ENCODE results near the gene HSPB7. TPM values are rescaled to one million over a fixed set of nuclear protein-coding genes. Genes with fewer than 3 reads are reported as not detected.

HSPB7 gene
- total and polyA plus RNA-seq, 2 of the 8 experiments (the other 6 are each of a cell fraction or from before 2014, with no cell fraction given) = not detected

DNA sequence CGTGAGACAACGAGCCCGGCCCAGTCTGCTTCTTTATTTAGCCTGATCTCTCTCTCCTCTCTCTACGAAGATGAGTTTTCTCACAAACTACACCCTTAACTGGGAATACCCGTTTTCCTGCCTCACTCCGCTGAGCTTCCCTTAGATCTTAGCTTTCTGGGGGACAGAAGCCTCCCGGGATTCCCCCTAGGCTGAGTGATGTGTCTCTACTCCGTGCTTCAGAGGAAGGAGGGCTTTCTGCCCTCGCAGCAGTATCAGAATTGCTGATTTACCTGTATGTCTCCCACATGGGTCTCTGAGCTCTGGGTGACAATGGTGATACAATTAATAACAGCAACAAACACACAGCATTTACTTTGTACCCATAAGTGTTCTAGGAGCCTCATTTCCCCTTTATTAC is 43.0 kb downstream of the HSPB7 start:
- Histone ChIP-seq H3K4me3 (ENCODE audit: extremely low read depth in 1 of 4, insufficient read depth in 2 of 4, low read depth in 3 of 4, low read length in 4 of 4) (peak overlapping the region; percentile 70 to 87 (median 80)), H3K4me2 (ENCODE audit: insufficient read depth in 1 of 2, low read depth in 2 of 2, low read length in 2 of 2) (peak overlapping the region; percentile 69 to 84), H3K36me3 (ENCODE audit: control insufficient read depth in 2 of 4, insufficient read depth in 4 of 4, low read length in 3 of 4) (peaks cover 0 to 4% (median 3%) of the 10 kb centered on the region in 4 experiments; a peak in 4 of 8 replicates), H3K14ac (ENCODE audit: insufficient read length) (no peak overlapping the region), H4K91ac (replicated peaks; ENCODE audit: insufficient read length, low read length) (no peak overlapping the region), H2BK12ac (ENCODE audit: low read depth, low read length) (no peak overlapping the region), H3K9ac (replicated peaks in 1 of 4; ENCODE audit: extremely low read depth in 1 of 4, low read depth in 3 of 4, low read length in 3 of 4) (peak overlapping the region in 3 of 4 experiments; percentile 3 to 81 (median 20); a peak in 3 of 7 replicates), H2BK15ac (ENCODE audit: low read length) (no peak overlapping the region), H3K23me2 (ENCODE audit: low read depth, low read length) (no peaks in the 10 kb centered on the region), H3K27me3 (replicated peaks in 1 of 4; ENCODE audit: control insufficient read depth in 3 of 4, extremely low read depth in 1 of 4, insufficient read depth in 3 of 4, low read length in 3 of 4) (no peaks in the 10 kb centered on the region), H2AK5ac (ENCODE audit: low read depth, low read length) (no peak overlapping the region), H3K27ac (ENCODE audit: low read depth, low read length) (no peak overlapping the region), H3K4ac (replicated peaks; ENCODE audit: insufficient read length, low read depth, low read length) (no peak overlapping the region), H2BK120ac (replicated peaks; ENCODE audit: low read depth, low read length) (no peak overlapping the region), H3K9me3 (ENCODE audit: insufficient read depth in 2 of 2, low read depth in 1 of 2, low read length in 1 of 2) (peaks cover under 1 to 1% of the 10 kb centered on the region in 2 experiments; a peak in 1 of 4 replicates), H3K4me1 (replicated peaks in 1 of 4; ENCODE audit: control insufficient read depth in 3 of 4, insufficient read depth in 4 of 4, low read length in 3 of 4) (peaks cover 0 to 4% (median 0%) of the 10 kb centered on the region in 4 experiments; a peak in 1 of 7 replicates), H3K79me1 (ENCODE audit: low read depth, low read length) (peaks cover 6% of the 10 kb centered on the region; the same call in 1 of the 2 replicates), H3K18ac (ENCODE audit: extremely low read depth, low read length) (no peak overlapping the region), H2BK20ac (ENCODE audit: low read length) (no peak overlapping the region), H4K8ac (ENCODE audit: extremely low read depth, insufficient read depth, low read length) (no peak overlapping the region), H2AFZ (ENCODE audit: low read length) (no peak overlapping the region), H4K5ac (ENCODE audit: insufficient read length, low read depth, low read length) (no peak overlapping the region), H3K23ac (ENCODE audit: insufficient read length) (no peak overlapping the region), H4K20me1 (replicated peaks in 1 of 2; ENCODE audit: control insufficient read depth in 1 of 2, insufficient read depth in 2 of 2, low read length in 2 of 2) (peaks cover 0 to 3% of the 10 kb centered on the region in 2 experiments), H2BK5ac (ENCODE audit: low read depth, low read length) (no peak overlapping the region), H3K79me2 (ENCODE audit: control insufficient read depth in 1 of 2, insufficient read depth in 2 of 2, low read length in 2 of 2) (peaks cover 0 to 12% of the 10 kb centered on the region in 2 experiments; a peak in 2 of 4 replicates), H3K56ac (replicated peaks; ENCODE audit: insufficient read length, low read depth, low read length) (no peak overlapping the region)
- POLR2A ChIA-PET (ENCODE audit: partially characterized antibody) = interaction anchor here (1.0 to 2.5 kb wide), 5 partner anchors 13 to 159 kb away, joined by 3 to 10 read pairs (median 3); partner anchors contain the start of gene SPEN
- CTCF ChIA-PET (ENCODE audit: partially characterized antibody) = interaction anchor here (0.9 to 5.7 kb wide), 12 partner anchors 10 to 183 kb away, joined by 3 to 53 read pairs (median 6); no protein-coding TSS in a partner anchor
- TF ChIP-seq CHD1 (IDR thresholded peaks at IDR 0.05; ENCODE audit: low read depth, low read length) (no peak), MAFK (IDR thresholded peaks at IDR 0.05; ENCODE audit: low read depth, low read length) (no peak), EP300 (IDR thresholded peaks at IDR 0.05; ENCODE audit: borderline replicate concordance in 1 of 2, low read depth in 2 of 2, low read length in 2 of 2) (no peak), TAF1 (IDR thresholded peaks at IDR 0.05; ENCODE audit: low read depth, low read length) (no peak), BCL11A (IDR thresholded peaks at IDR 0.05; ENCODE audit: low read depth in 2 of 2, low read length in 2 of 2) (no peak)
- DNase-seq (ENCODE audit: low read depth in 1 of 2, low spot score in 2 of 2) = no peak
- FAIRE-seq = no peak
- WGBS, 2 experiments (ENCODE audit: extremely low coverage in 1 of 2, insufficient coverage in 1 of 2, insufficient read length in 1 of 2, insufficient replicate concordance in 2 of 2, low coverage in 1 of 2, low lambda C conversion rate in 2 of 2, missing lambda C conversion rate in 1 of 2) = 77% methylated on average over 9 of the region's 9 CpGs; no CpG with 5 or more reads in 1 of the 2 experiments
